Activated CD4-positive, CD25-positive, alpha-beta regulatory T cell treated with anti-CD3 and anti-CD28 coated beads, Interleukin-2, amount 50 U/mL, for 16 hours (primary cell): ENCODE measurements around the gene LBHD2.

Experiments
- DNase-seq: peaks from one replicate; pipeline ENCODE4 v3.0.0-alpha.2; 2020; ENCODE audit warnings: low read depth, low spot score

The LBHD2 gene

GRCh38 chr14:103091041-103091882, 7.3 kb downstream of the LBHD2 start:
- DNase-seq = peak; percentile 59

DNA sequence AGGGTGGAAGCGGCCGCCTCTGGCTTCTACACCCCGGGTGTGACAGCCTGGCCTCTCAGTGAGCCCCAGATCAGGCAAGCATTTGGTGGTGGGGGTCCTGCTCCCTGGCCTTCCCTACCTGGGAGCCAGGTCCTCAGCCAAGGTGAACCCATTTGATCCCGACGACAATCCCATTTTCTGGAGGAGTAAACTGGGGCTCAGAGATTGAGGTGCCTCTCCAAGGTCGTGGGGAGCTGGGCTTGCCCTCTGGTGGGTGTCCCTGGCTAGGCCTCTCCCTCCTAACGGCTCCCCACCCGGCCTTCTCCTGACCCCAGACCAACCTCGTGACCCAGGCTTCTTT, 7.8 kb downstream of the LBHD2 start:
- DNase-seq = no peak

- no peak for DNase-seq
These were observed 9.9 kb downstream of the LBHD2 start for GRCh38 chr14:103093856-103094405.

DNA sequence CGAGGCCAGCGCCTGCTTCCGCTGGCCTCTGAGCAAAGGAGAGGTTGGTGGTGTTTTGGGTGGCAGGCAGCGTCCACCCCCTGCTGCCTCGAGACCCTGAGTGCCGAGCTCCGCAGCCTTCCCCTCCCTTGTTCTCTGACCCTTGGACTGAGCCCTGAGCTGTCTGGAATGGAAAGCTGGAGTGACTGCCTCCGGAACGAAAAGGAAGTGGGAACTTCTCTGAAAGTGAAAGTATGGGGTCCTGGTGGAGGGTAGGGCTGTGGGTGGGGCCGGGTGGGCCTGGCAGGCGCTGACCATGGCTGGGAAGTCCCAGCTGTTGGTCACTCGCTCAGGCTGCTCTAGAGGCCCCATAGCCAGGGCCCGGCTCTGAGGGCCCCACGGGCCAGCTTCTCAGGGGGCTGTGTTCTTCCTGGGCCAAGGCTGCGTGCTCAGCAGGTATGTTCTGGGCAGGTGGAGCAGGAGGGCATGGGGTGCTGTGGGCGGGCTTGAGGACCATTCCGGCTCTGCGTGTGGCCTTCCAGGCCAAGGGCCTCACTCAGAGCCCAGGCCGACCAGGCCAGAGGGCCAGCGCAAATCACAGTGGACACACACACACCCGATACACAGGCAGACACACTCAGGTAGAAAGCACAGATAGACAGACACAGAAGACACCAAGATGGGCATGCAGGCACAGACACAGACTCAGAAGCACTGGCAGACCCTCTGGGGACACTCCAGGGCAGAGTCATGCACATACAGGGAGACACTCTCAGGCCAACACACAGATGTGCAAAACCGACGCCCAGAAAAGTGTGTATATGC, 10.6 kb downstream of the LBHD2 start, which contains the start of gene EXOC3L4:
TSS of gene EXOC3L4 (plus strand) at position 320 of the 804 bp plus-strand sequence. CDS start 5,495 bp downstream, outside the sequence.
- no peak for DNase-seq

- DNase-seq = no peak
These were observed 11.3 kb downstream of the LBHD2 start for GRCh38 chr14:103095210-103095778.

GRCh38 chr14:103096387-103096786, 12.4 kb downstream of the LBHD2 start:
- DNase-seq = no peak

- no peak for DNase-seq
These were observed 13.4 kb downstream of the LBHD2 start for GRCh38 chr14:103097244-103097993.

GRCh38 chr14:103097994-103098957, 14.3 kb downstream of the LBHD2 start:
- DNase-seq = no peak

- no peak for DNase-seq
These were observed 15.2 kb downstream of the LBHD2 start for GRCh38 chr14:103099081-103099732.

GRCh38 chr14:103099733-103100280, 15.8 kb downstream of the LBHD2 start:
- DNase-seq = no peak

GRCh38 chr14:103100281-103101121, 16.5 kb downstream of the LBHD2 start:
- DNase-seq = no peak

DNA sequence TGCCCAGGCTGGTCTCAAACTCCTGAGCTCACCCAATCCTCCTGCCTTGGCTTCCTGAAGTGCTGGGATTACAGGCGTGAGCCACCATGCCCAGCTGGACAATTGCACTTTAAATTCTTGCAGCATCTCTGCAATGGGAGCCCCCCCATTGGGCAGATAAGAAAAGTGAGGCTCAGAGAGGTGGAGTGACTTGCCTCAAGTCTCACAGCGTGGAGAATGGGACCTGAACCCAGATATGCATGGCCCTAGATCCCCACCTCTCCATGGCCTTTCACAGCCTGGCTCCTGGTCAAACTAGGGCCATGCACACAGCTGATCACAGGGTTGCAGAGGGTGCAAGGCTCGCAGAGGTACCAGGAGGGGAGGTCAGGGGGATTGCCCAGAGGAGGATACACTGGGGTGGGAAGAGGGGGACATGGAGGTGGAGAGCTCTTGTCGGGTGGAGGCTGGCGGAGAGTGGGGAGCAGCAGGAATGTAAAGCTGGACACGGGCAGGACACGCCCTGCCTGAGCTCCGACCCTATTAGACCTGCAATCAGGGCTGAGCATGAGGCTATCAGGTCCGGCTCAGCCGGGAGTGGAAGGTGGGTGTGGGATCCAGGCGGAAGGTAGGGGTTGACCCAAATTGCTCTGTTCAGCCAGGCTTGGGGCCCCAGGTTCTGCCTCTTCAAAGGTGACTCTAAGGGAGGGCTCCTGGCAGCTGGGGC, 17.4 kb downstream of the LBHD2 start:
- DNase-seq = no peak

GRCh38 chr14:103101963-103102688, 18.1 kb downstream of the LBHD2 start:
- no peak for DNase-seq

DNA sequence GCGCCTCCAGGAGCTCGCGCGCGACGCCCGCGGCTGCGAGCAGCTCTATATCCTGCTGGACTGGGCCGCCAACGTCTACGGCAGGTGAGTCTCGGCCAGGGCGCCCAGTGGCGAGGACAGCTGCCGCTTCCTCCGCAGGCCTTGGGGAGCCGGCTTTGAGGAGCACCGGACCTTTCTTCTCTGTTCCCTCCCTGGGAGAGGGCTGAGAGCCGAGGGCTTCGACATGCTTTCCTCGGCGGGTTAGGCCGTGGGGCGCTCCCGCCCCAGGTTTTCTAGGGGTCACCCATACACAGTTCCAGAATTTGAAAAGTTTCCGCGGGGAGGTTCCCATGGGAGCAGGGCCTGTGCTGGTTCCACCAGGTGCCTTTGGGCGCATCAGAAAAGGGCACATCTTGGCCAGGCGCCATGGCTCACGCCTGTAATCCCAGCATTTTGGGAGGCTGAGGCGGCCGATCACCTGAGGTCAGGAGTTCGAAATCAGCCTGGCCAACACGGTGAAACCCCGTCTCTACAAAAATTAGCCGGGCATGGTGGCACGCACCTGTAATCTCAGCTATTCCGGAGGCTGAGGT, 18.8 kb downstream of the LBHD2 start:
- no peak for DNase-seq

DNA sequence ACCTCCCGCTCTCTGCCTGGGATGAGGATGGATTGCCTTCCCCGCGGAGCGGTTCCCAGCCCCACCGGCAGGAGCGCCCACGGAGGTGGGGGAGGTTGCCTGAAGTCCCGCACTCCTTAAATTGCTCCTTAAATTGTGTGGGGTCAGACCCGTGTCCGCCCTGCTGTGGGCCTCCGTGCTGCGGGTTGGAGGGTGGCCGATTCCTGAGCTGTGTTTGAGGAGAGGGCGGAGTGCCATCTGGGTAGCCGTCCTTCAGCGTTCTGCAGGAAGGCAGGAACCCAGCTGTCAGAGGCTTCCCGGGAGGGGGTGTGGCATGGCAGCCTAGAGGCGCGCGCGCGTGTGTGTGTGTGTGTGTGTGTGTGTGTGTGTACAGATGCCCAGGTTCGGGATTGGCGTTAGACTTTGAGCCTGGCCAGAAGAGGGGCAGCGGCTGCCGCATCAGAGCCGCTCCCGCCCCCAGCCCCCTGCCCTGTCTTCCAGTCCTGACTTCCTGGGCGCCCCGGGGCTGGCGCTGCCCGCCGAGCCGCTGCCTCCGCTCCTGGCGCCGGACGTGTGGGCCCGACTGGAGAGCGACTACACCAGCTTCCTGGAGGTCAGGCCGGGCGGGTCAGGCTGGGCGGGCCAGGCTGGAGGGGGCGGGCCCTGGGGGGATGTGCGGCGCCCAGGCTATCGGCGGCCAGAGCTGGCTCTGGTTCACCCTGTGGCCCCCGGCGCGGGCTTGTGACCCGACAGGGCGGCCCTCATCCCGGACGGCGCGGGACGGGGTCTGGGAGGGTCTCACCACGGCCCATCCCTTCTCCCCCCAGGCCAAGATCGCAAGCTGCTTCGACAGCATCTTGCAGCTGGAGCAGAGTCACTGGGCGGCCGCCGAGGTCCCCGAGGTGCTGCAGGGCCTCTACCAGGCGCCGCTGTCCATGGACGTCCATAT, 19.7 kb downstream of the LBHD2 start:
- no peak for DNase-seq

DNA sequence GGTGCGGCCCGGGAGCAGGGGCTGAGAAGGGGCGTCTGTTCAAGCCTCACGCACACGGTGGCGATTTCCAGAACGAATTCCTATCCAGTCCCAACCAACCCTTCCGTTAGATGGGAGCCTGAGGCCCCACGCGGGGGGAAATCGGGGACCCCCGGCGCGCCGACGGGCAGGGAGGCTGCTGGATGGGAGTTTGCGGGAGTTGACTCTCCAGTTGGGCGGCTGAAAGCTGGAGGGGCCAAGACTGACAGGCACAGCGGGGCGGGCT, 20.3 kb downstream of the LBHD2 start:
- no peak for DNase-seq
